ENCODE results near the gene MLH1. TPM values are rescaled to one million over a fixed set of nuclear protein-coding genes. Genes with fewer than 3 reads are reported as not detected.
A peak's percentile ranks its signal among the peaks of the same experiment; 100 is the strongest.

The MLH1 gene
- total and polyA plus RNA-seq, 10 of the 15 experiments (the other 5 are each of a cell fraction or from before 2014, with no cell fraction given): 58.6 to 109 (median 81.4) TPM

GRCh38 chr3:37054370-37054769 lies 61.1 kb downstream of the MLH1 start (continued):
- TF ChIP-seq, protein P1, sequence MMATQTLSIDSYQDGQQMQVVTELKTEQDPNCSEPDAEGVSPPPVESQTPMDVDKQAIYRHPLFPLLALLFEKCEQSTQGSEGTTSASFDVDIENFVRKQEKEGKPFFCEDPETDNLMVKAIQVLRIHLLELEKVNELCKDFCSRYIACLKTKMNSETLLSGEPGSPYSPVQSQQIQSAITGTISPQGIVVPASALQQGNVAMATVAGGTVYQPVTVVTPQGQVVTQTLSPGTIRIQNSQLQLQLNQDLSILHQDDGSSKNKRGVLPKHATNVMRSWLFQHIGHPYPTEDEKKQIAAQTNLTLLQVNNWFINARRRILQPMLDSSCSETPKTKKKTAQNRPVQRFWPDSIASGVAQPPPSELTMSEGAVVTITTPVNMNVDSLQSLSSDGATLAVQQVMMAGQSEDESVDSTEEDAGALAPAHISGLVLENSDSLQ (IDR thresholded peaks at IDR 0.05): peak; percentile 46; the same call in 1 of the 2 replicates
- TF ChIP-seq KLF5 (IDR thresholded peaks at IDR 0.05; ENCODE audit: partially characterized antibody): no peak
- TF ChIP-seq TCF3 (IDR thresholded peaks at IDR 0.05; ENCODE audit: borderline replicate concordance, insufficient read depth, low read depth, low read length): no peak
- TF ChIP-seq ATF2 (IDR thresholded peaks at IDR 0.05; ENCODE audit: low read length): peak; percentile 56; the same call in 1 of the 2 replicates
- TF ChIP-seq RAD21 (IDR thresholded peaks at IDR 0.05; ENCODE audit: insufficient read depth, low read depth, low read length): no peak
- TF ChIP-seq CREM (IDR thresholded peaks at IDR 0.05; ENCODE audit: low read depth): no peak
- no peak for TF ChIP-seq SKIL (IDR thresholded peaks at IDR 0.05; ENCODE audit: low read depth, poor library complexity, severe bottlenecking)
- peak; percentile 88 for TF ChIP-seq ATF7 (IDR thresholded peaks at IDR 0.05; ENCODE audit: low read depth)
- TF ChIP-seq MEF2A (IDR thresholded peaks at IDR 0.05; ENCODE audit: insufficient read depth, low read depth, low read length): peak; percentile 79
- TF ChIP-seq, protein P2, sequence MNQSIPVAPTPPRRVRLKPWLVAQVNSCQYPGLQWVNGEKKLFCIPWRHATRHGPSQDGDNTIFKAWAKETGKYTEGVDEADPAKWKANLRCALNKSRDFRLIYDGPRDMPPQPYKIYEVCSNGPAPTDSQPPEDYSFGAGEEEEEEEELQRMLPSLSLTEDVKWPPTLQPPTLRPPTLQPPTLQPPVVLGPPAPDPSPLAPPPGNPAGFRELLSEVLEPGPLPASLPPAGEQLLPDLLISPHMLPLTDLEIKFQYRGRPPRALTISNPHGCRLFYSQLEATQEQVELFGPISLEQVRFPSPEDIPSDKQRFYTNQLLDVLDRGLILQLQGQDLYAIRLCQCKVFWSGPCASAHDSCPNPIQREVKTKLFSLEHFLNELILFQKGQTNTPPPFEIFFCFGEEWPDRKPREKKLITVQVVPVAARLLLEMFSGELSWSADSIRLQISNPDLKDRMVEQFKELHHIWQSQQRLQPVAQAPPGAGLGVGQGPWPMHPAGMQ (IDR thresholded peaks at IDR 0.05; ENCODE audit: borderline replicate concordance): no peak
- TF ChIP-seq RUNX3 (IDR thresholded peaks at IDR 0.05; ENCODE audit: low read length): no peak; the same call in 1 of the 2 replicates
- TF ChIP-seq, protein P3, sequence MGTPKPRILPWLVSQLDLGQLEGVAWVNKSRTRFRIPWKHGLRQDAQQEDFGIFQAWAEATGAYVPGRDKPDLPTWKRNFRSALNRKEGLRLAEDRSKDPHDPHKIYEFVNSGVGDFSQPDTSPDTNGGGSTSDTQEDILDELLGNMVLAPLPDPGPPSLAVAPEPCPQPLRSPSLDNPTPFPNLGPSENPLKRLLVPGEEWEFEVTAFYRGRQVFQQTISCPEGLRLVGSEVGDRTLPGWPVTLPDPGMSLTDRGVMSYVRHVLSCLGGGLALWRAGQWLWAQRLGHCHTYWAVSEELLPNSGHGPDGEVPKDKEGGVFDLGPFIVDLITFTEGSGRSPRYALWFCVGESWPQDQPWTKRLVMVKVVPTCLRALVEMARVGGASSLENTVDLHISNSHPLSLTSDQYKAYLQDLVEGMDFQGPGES (IDR thresholded peaks at IDR 0.05): no peak
- TF ChIP-seq FOXK2 (IDR thresholded peaks at IDR 0.05): no peak
- no peak for TF ChIP-seq NR2F1 (conservative IDR thresholded peaks at IDR 0.05)
- 0 out of 2 replicates have a peak, but pooled peaks have one; percentile 49 for TF ChIP-seq NBN (IDR thresholded peaks at IDR 0.05)
- no peak for TF ChIP-seq MAX (IDR thresholded peaks at IDR 0.05; ENCODE audit: low read depth, low read length)
- TF ChIP-seq HDAC2 (IDR thresholded peaks at IDR 0.05): no peak
- no peak for TF ChIP-seq STAT3 (IDR thresholded peaks at IDR 0.05; ENCODE audit: low read depth, low read length)
- TF ChIP-seq NFYB (IDR thresholded peaks at IDR 0.05; ENCODE audit: insufficient read depth, low read depth, low read length): no peak
- peak; percentile 96 for TF ChIP-seq MEF2B (IDR thresholded peaks at IDR 0.05; ENCODE audit: partially characterized antibody, poor library complexity, severe bottlenecking)
- no peak for TF ChIP-seq SMAD1 (IDR thresholded peaks at IDR 0.05; ENCODE audit: low read depth, partially characterized antibody)
- no peak for TF ChIP-seq ETV6 (conservative IDR thresholded peaks at IDR 0.05 in 1 of 2, IDR thresholded peaks at IDR 0.05 in 1 of 2; ENCODE audit: borderline replicate concordance in 1 of 2, low read depth in 1 of 2)
- TF ChIP-seq ZNF24 (IDR thresholded peaks at IDR 0.05): no peak
- TF ChIP-seq IRF4 (IDR thresholded peaks at IDR 0.05; ENCODE audit: low read depth, low read length): no peak
- TF ChIP-seq IKZF2 (IDR thresholded peaks at IDR 0.05): no peak; a peak in 1 of 4 replicates
- no peak for TF ChIP-seq POLR2AphosphoS2 (IDR thresholded peaks at IDR 0.05; ENCODE audit: low read depth, low read length)

All from GM12878 (cell line).